GM12878 (cell line): ENCODE data around the gene CMSS1. TPM values are rescaled to one million over a fixed set of nuclear protein-coding genes. Genes with fewer than 3 reads are reported as not detected.

ENCODE experiments used
- ATAC-seq: fragments of 200-7000 bp; cut with Tn5 transposase; 3 replicates; pipeline ENCODE4 v1.9.1; 2020; ENCODE audit warnings: mild to moderate bottlenecking, moderate library complexity
- BruUV-seq: library from RNA; stranded (reverse); fragments of 400-500 nt; replicated peaks from 2 replicates; lab custom pipeline; 2021; lab: Mats Ljungman, UMichigan
- CTCF ChIA-PET: fragments of 300-600 bp; sonication (Branson Sonifier 250); formaldehyde crosslinking; extraction: SDS; loops from one replicate; lab custom pipeline; 2021; ENCODE audit warnings: inconsistent platforms; lab: Yijun Ruan, JAX
- POLR2A ChIA-PET: fragments of 350-600 bp; formaldehyde crosslinking; extraction: SDS; loops from one replicate; lab custom pipeline; 2021; ENCODE audit warnings: inconsistent platforms; lab: Charles Lee
- RAD21 ChIA-PET: fragments of 300-600 bp; sonication (Branson Sonifier 250); formaldehyde crosslinking; loops from one replicate; lab custom pipeline; 2023; ENCODE audit warnings: antibody characterized with exemption; ENCODE audit not compliant: unreplicated experiment; lab: Charles Lee
- SMC1A ChIA-PET: fragments of 300-600 bp; sonication (Branson Sonifier 250); formaldehyde crosslinking; loops from one replicate; lab custom pipeline; 2023; ENCODE audit not compliant: unreplicated experiment, uncharacterized antibody; lab: Charles Lee
- DNase-seq: peaks from one replicate; pipeline ENCODE4 v3.0.0-alpha.2; 2011; ENCODE audit warnings: low read depth, low spot score
- FAIRE-seq: peaks from 3 replicates; lab custom pipeline; 2011; peaks lifted over from hg19 to GRCh38; lab: Jason Lieb, UNC
- H2AFZ ChIP-seq: 2 replicates; pipeline ENCODE4 v1.6.0; 2011; ENCODE audit warnings: low read depth, low read length, control low read depth; ENCODE audit not compliant: control insufficient read depth
- H3K27ac ChIP-seq: 2 replicates; pipeline ENCODE4 v1.5.1; 2011; ENCODE audit warnings: control low read depth; ENCODE audit not compliant: control insufficient read depth, insufficient read depth
- H3K27me3 ChIP-seq, 2 experiments: replicated peaks in 1 of 2; 2 replicates each; pipeline versions ENCODE4 v1.6.0 to v1.6.1; 2011; ENCODE audit warnings: low read length in 1 of 2; ENCODE audit not compliant: control insufficient read depth in 2 of 2, insufficient read depth in 2 of 2
- H3K36me3 ChIP-seq, 2 experiments: 2 replicates each; pipeline ENCODE4 v1.5.1; 2011; ENCODE audit warnings: low read length in 1 of 2; ENCODE audit not compliant: control insufficient read depth in 2 of 2, insufficient read depth in 2 of 2
- H3K4me1 ChIP-seq: 2 replicates; pipeline ENCODE4 v1.6.1; 2011; ENCODE audit warnings: mild to moderate bottlenecking, low read length, moderate library complexity, mixed read lengths; ENCODE audit not compliant: control insufficient read depth, insufficient read depth
- H3K4me2 ChIP-seq: 2 replicates; pipeline ENCODE4 v1.6.0; 2011; ENCODE audit warnings: control low read depth; ENCODE audit not compliant: control insufficient read depth, insufficient read depth
- H3K4me3 ChIP-seq: fragments of 200-600 bp; sonication (generic); 2 replicates; pipeline ENCODE4 v1.5.1; 2016
- H3K79me2 ChIP-seq: 2 replicates; pipeline ENCODE4 v1.6.0; 2011; ENCODE audit warnings: low read length; ENCODE audit not compliant: control insufficient read depth, insufficient read depth
- H3K9ac ChIP-seq: 2 replicates; pipeline ENCODE4 v1.8.0; 2011; ENCODE audit warnings: low read length, control low read depth, mixed read lengths; ENCODE audit not compliant: control insufficient read depth, insufficient read depth
- H3K9me3 ChIP-seq: replicated peaks from 3 replicates; pipeline ENCODE4 v1.5.1; 2011; ENCODE audit warnings: mild to moderate bottlenecking, low read length; ENCODE audit not compliant: control insufficient read depth, insufficient read depth
- H4K20me1 ChIP-seq: 2 replicates; pipeline ENCODE4 v1.6.0; 2011; ENCODE audit not compliant: control insufficient read depth, insufficient read depth
- BCL3 ChIP-seq: IDR thresholded peaks from 2 replicates; pipeline ENCODE4 v1.6.1; 2011; ENCODE audit warnings: borderline replicate concordance, low read depth, mild to moderate bottlenecking, moderate library complexity, low read length; ENCODE audit not compliant: insufficient read depth, poor library complexity, severe bottlenecking
- CBFB ChIP-seq: IDR thresholded peaks from 2 replicates; pipeline ENCODE4 v1.6.1; 2016; ENCODE audit warnings: antibody characterized with exemption, low read depth
- DPF2 ChIP-seq: fragments of 450-650 bp; IDR thresholded peaks from 2 replicates; pipeline ENCODE4 v1.6.1; 2017; ENCODE audit warnings: mild to moderate bottlenecking
- FOS ChIP-seq: IDR thresholded peaks from 3 replicates; pipeline ENCODE4 v1.6.1; 2011; ENCODE audit warnings: borderline replicate concordance; ENCODE audit not compliant: insufficient read length; ENCODE audit errors: extremely low read depth
- PAX8 ChIP-seq: fragments of 450-650 bp; IDR thresholded peaks from 2 replicates; pipeline ENCODE4 v1.6.1; 2017; ENCODE audit warnings: mild to moderate bottlenecking, moderate library complexity
- POU2F2 ChIP-seq: IDR thresholded peaks from 3 replicates; pipeline ENCODE4 v1.6.1; 2011; ENCODE audit warnings: low read depth, mild to moderate bottlenecking, low read length, borderline replicate concordance
- TCF3 ChIP-seq: IDR thresholded peaks from 2 replicates; pipeline ENCODE4 v1.6.1; 2012; ENCODE audit warnings: low read depth, mild to moderate bottlenecking, low read length, borderline replicate concordance; ENCODE audit not compliant: insufficient read depth
- ZNF622 ChIP-seq: fragments of 450-650 bp; IDR thresholded peaks from 2 replicates; pipeline ENCODE4 v1.6.1; 2017; ENCODE audit warnings: mild to moderate bottlenecking, inconsistent platforms
- ZSCAN29 ChIP-seq: fragments of 450-650 bp; IDR thresholded peaks from 2 replicates; pipeline ENCODE4 v1.6.1; 2017; ENCODE audit warnings: mild to moderate bottlenecking, moderate library complexity
- WGBS: methylation state at CpG from one replicate; pipeline ENCODE4 v1.1.6; 2016; ENCODE audit warnings: low lambda C conversion rate; ENCODE audit not compliant: insufficient replicate concordance, insufficient coverage; ENCODE audit errors: missing lambda C conversion rate; 5-methylcytosine and 5-hydroxymethylcytosine counted together
- in situ Hi-C: fragments of 300-500 bp; cut with MboI; formaldehyde crosslinking; loops from 9 replicates; pipeline ENCODE4 v1.14.3; 2018; ENCODE audit warnings: mixed read lengths
- intact Hi-C: fragments of 100-400 bp; cut with micrococcal nuclease; formaldehyde crosslinking; loops from one replicate; pipeline ENCODE4 v1.14.2; 2022; ENCODE audit not compliant: unreplicated experiment
- polyA plus RNA-seq, 11 experiments: library from polyadenylated mRNA; depleted of rRNA in 4 of 11; unstranded in 6 of 11; stranded (reverse) in 5 of 11; fragments of >200 nt; fragmentation: Nextera tagmentation in 4 of 11; fragmentation: Illumina TruSeq in 1 of 11; extraction: Ambion mirVana in 4 of 11; extraction: Trizol in 1 of 11; gene quantifications; 1 replicate in 1 of 11; 2 replicates in 10 of 11; pipeline versions ENCODE4 v1.2.1 to v1.2.3, GENCODE V29; 2011 to 2016; ENCODE audit warnings: inconsistent platforms in 2 of 11, missing spikeins in 2 of 11, low read depth in 1 of 11
- total RNA-seq, 4 experiments: library from RNA; depleted of rRNA in 3 of 4; stranded (reverse); fragments of >200 nt in 3 of 4; fragmentation: Illumina TruSeq in 1 of 4; extraction: Trizol in 1 of 4; gene quantifications; 2 replicates each; pipeline versions ENCODE4 v1.2.1 to v1.2.3, GENCODE V29; 2013 to 2021
- TF ChIP-seq, protein P1 (sequence below): fragments of 150-350 bp; IDR thresholded peaks from 2 replicates; pipeline ENCODE4 v1.6.1; 2014; ENCODE audit warnings: mild to moderate bottlenecking, low read depth, low read length
- TF ChIP-seq, protein P2 (sequence below): fragments of 450-650 bp; IDR thresholded peaks from 2 replicates; pipeline ENCODE4 v1.6.1; 2017; ENCODE audit warnings: mild to moderate bottlenecking, low read depth, inconsistent platforms; ENCODE audit not compliant: poor library complexity, severe bottlenecking
- TF ChIP-seq, protein P3 (sequence below): fragments of 450-650 bp; formaldehyde crosslinking; IDR thresholded peaks from 2 replicates; pipeline ENCODE4 v1.4.0; 2022; ENCODE audit warnings: mild to moderate bottlenecking, moderate library complexity

The CMSS1 gene
- total and polyA plus RNA-seq, 10 of the 15 experiments (the other 5 are each of a cell fraction or from before 2014, with no cell fraction given), result 31.0 to 118 (median 70.1) TPM

GRCh38 chr3:100165926-100166550 lies 348.4 kb downstream of the CMSS1 start:
- Histone ChIP-seq H4K20me1 (no peaks in the 10 kb centered on the region), H3K9me3 (no peaks in the 10 kb centered on the region), H3K36me3 (no peaks in the 10 kb centered on the region), H3K27me3 (no peaks in the 10 kb centered on the region), H3K79me2 (no peaks in the 10 kb centered on the region), H2AFZ (no peak overlapping the region), H3K4me1 (no peaks in the 10 kb centered on the region), H3K4me2 (no peak overlapping the region), H3K27ac (no peak overlapping the region), H3K9ac (no peak overlapping the region), H3K4me3 (no peak overlapping the region)
- DNase-seq, result no peak
- intact Hi-C loops (no loop called here), in situ Hi-C loops (no loop called here)
- BruUV-seq, result no TSS peak
- RAD21 ChIA-PET, result no interaction called here
- SMC1A ChIA-PET, result no interaction called here
- POLR2A ChIA-PET, result no interaction called here
- CTCF ChIA-PET, result interaction anchor here (1.7 kb wide), 1 partner anchor 97 kb away, joined by 3 read pairs; no protein-coding TSS in a partner anchor
- 78% methylated on average over 2 of the region's 2 CpGs for WGBS
- no peak for ATAC-seq
- FAIRE-seq, result no peak
- TF ChIP-seq, protein P1, sequence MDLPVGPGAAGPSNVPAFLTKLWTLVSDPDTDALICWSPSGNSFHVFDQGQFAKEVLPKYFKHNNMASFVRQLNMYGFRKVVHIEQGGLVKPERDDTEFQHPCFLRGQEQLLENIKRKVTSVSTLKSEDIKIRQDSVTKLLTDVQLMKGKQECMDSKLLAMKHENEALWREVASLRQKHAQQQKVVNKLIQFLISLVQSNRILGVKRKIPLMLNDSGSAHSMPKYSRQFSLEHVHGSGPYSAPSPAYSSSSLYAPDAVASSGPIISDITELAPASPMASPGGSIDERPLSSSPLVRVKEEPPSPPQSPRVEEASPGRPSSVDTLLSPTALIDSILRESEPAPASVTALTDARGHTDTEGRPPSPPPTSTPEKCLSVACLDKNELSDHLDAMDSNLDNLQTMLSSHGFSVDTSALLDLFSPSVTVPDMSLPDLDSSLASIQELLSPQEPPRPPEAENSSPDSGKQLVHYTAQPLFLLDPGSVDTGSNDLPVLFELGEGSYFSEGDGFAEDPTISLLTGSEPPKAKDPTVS, result no peak
- no peak for TF ChIP-seq BCL3
- TF ChIP-seq, protein P2, sequence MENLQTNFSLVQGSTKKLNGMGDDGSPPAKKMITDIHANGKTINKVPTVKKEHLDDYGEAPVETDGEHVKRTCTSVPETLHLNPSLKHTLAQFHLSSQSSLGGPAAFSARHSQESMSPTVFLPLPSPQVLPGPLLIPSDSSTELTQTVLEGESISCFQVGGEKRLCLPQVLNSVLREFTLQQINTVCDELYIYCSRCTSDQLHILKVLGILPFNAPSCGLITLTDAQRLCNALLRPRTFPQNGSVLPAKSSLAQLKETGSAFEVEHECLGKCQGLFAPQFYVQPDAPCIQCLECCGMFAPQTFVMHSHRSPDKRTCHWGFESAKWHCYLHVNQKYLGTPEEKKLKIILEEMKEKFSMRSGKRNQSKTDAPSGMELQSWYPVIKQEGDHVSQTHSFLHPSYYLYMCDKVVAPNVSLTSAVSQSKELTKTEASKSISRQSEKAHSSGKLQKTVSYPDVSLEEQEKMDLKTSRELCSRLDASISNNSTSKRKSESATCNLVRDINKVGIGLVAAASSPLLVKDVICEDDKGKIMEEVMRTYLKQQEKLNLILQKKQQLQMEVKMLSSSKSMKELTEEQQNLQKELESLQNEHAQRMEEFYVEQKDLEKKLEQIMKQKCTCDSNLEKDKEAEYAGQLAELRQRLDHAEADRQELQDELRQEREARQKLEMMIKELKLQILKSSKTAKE, result no peak
- TF ChIP-seq, protein P3, sequence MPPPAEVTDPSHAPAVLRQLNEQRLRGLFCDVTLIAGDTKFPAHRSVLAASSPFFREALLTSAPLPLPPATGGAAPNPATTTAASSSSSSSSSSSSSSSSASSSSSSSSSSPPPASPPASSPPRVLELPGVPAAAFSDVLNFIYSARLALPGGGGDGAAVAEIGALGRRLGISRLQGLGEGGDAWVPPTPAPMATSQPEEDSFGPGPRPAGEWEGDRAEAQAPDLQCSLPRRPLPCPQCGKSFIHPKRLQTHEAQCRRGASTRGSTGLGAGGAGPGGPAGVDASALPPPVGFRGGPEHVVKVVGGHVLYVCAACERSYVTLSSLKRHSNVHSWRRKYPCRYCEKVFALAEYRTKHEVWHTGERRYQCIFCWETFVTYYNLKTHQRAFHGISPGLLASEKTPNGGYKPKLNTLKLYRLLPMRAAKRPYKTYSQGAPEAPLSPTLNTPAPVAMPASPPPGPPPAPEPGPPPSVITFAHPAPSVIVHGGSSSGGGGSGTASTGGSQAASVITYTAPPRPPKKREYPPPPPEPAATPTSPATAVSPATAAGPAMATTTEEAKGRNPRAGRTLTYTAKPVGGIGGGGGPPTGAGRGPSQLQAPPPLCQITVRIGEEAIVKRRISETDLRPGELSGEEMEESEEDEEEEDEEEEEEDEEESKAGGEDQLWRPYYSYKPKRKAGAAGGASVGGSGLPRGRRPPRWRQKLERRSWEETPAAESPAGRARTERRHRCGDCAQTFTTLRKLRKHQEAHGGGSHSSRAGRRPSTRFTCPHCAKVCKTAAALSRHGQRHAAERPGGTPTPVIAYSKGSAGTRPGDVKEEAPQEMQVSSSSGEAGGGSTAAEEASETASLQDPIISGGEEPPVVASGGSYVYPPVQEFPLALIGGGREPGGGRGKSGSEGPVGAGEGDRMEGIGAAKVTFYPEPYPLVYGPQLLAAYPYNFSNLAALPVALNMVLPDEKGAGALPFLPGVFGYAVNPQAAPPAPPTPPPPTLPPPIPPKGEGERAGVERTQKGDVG, result no peak
- no peak for TF ChIP-seq CBFB
- no peak for TF ChIP-seq FOS
- no peak for TF ChIP-seq ZSCAN29
- no peak for TF ChIP-seq PAX8
- TF ChIP-seq TCF3, result no peak
- TF ChIP-seq POU2F2, result no peak
- TF ChIP-seq DPF2, result no peak
- no peak for TF ChIP-seq ZNF622
